Kidney glomerular epithelial cell (primary cell): ENCODE data around the gene STIMATE.

Experiments
- DNase-seq: peaks from one replicate; lab custom pipeline; 2025; lab: John Stamatoyannopoulos, UW

The STIMATE gene

GRCh38 chr3:52816199-52816598 lies 81.1 kb downstream of the STIMATE start:
- DNase-seq = no peak

- no peak for DNase-seq
Observed at GRCh38 chr3:52813810-52814209, 83.5 kb downstream of the STIMATE start.

GRCh38 chr3:52811452-52812011 lies 85.8 kb downstream of the STIMATE start:
- DNase-seq = no peak

- DNase-seq = no peak
Observed at GRCh38 chr3:52810923-52811322, 86.4 kb downstream of the STIMATE start.

GRCh38 chr3:52809662-52810377 lies 87.5 kb downstream of the STIMATE start:
- DNase-seq = no peak

- no peak for DNase-seq
Observed at GRCh38 chr3:52809149-52809548, 88.2 kb downstream of the STIMATE start.

GRCh38 chr3:52805270-52806039 lies 91.9 kb downstream of the STIMATE start:
- DNase-seq = no peak

GRCh38 chr3:52801839-52802238 lies 95.5 kb downstream of the STIMATE start:
- no peak for DNase-seq

GRCh38 chr3:52800079-52800478 lies 97.3 kb downstream of the STIMATE start:
- no peak for DNase-seq

GRCh38 chr3:52798978-52799476 lies 98.3 kb downstream of the STIMATE start:
- no peak for DNase-seq

GRCh38 chr3:52798376-52798977 lies 98.9 kb downstream of the STIMATE start:
- DNase-seq = no peak

GRCh38 chr3:52796411-52796810 lies 100.9 kb downstream of the STIMATE start:
- no peak for DNase-seq

GRCh38 chr3:52795298-52795900 lies 101.9 kb downstream of the STIMATE start:
- DNase-seq = no peak

- no peak for DNase-seq
Observed at GRCh38 chr3:52794612-52795099, 102.7 kb downstream of the STIMATE start, which contains the start of gene ITIH3. TSS of gene ITIH3 (plus strand) at chr3:52794796. CDS start at chr3:52794804, 8 bp downstream.

- DNase-seq = no peak
Observed at GRCh38 chr3:52793702-52794611, 103.4 kb downstream of the STIMATE start.

- no peak for DNase-seq
Observed at GRCh38 chr3:52792961-52793695, 104.2 kb downstream of the STIMATE start.

GRCh38 chr3:52792413-52792812 lies 104.9 kb downstream of the STIMATE start:
- DNase-seq = no peak

- no peak for DNase-seq
Observed at GRCh38 chr3:52791928-52792327, 105.4 kb downstream of the STIMATE start.

GRCh38 chr3:52791366-52791765 lies 106.0 kb downstream of the STIMATE start:
- DNase-seq = no peak

GRCh38 chr3:52790741-52791140 lies 106.6 kb downstream of the STIMATE start:
- no peak for DNase-seq
